AG08395 (cell line): ENCODE data around the gene MOV10L1.
A peak's percentile ranks its signal among the peaks of the same experiment; 100 is the strongest.
"Not testable (repeated sequence)": the region's sequence is repeated elsewhere in the genome, so short reads cannot be mapped to it uniquely, and the experiment has no call there.

Experiments
- DNase-seq: peaks from one replicate; pipeline ENCODE4 v3.0.0; 2012; ENCODE audit warnings: mixed read lengths, low spot score

Gene MOV10L1

GRCh38 chr22:50138988-50139387 is 49.2 kb downstream of the MOV10L1 start:
- no peak for DNase-seq

- no peak for DNase-seq
Measured at GRCh38 chr22:50139843-50140415, 50.1 kb downstream of the MOV10L1 start.

GRCh38 chr22:50140615-50141014 is 50.8 kb downstream of the MOV10L1 start:
- no peak for DNase-seq

- no peak for DNase-seq
Measured at GRCh38 chr22:50141462-50141861, 51.7 kb downstream of the MOV10L1 start.

GRCh38 chr22:50141891-50142363 is 52.1 kb downstream of the MOV10L1 start:
- no peak for DNase-seq

- DNase-seq = no peak
Measured at GRCh38 chr22:50143096-50143495, 53.3 kb downstream of the MOV10L1 start.

GRCh38 chr22:50144005-50144614 is 54.3 kb downstream of the MOV10L1 start:
- DNase-seq = no peak

GRCh38 chr22:50145721-50146438 is 56.1 kb downstream of the MOV10L1 start:
- no peak for DNase-seq

- DNase-seq = peak; percentile 92
Measured at GRCh38 chr22:50146439-50147238, 56.8 kb downstream of the MOV10L1 start.

GRCh38 chr22:50147258-50148165 is 57.7 kb downstream of the MOV10L1 start:
- not testable (repeated sequence) for DNase-seq

- no peak for DNase-seq
Measured at GRCh38 chr22:50148166-50148500, 58.3 kb downstream of the MOV10L1 start.

GRCh38 chr22:50148991-50149721 is 59.4 kb downstream of the MOV10L1 start:
- DNase-seq = peak; percentile 35

GRCh38 chr22:50150161-50151129 is 60.6 kb downstream of the MOV10L1 start:
- no peak for DNase-seq

- no peak for DNase-seq
Measured at GRCh38 chr22:50151571-50152537, 62.0 kb downstream of the MOV10L1 start.

- no peak for DNase-seq
Measured at GRCh38 chr22:50153056-50153755, 63.4 kb downstream of the MOV10L1 start.

GRCh38 chr22:50153756-50154140 is 63.9 kb downstream of the MOV10L1 start:
- DNase-seq = no peak

GRCh38 chr22:50157709-50158375 is 68.0 kb downstream of the MOV10L1 start:
- DNase-seq = no peak
